H9 (cell line): Measurements from ENCODE around the gene NAMPT. TPM values are rescaled to one million over a fixed set of nuclear protein-coding genes. Genes with fewer than 3 reads are reported as not detected.

Experiments
- DNase-seq: peaks from one replicate; pipeline ENCODE4 v3.0.0-alpha.2; 2017
- H2AFZ ChIP-seq: one replicate; pipeline ENCODE4 v1.6.1; 2013; ENCODE audit warnings: mild to moderate bottlenecking, low read length, control low read depth, moderate library complexity
- H2AK5ac ChIP-seq: 2 replicates; pipeline ENCODE4 v1.6.1; 2013; ENCODE audit warnings: low read length, control low read depth, mixed read lengths; ENCODE audit not compliant: insufficient read length
- H2BK120ac ChIP-seq: one replicate; pipeline ENCODE4 v1.6.1; 2013; ENCODE audit warnings: low read depth, mild to moderate bottlenecking, low read length, control low read depth, inconsistent platforms; ENCODE audit not compliant: poor library complexity, severe bottlenecking
- H2BK12ac ChIP-seq: 2 replicates; pipeline ENCODE4 v1.6.1; 2013; ENCODE audit warnings: low read length, control low read depth, mixed read lengths, low read depth; ENCODE audit not compliant: insufficient read length
- H2BK15ac ChIP-seq: 2 replicates; pipeline ENCODE4 v1.6.1; 2013; ENCODE audit warnings: low read depth, low read length, control low read depth
- H2BK20ac ChIP-seq: one replicate; pipeline ENCODE4 v1.6.1; 2013; ENCODE audit warnings: low read depth, mild to moderate bottlenecking, low read length, control low read depth, inconsistent platforms; ENCODE audit not compliant: poor library complexity, severe bottlenecking
- H2BK5ac ChIP-seq: 2 replicates; pipeline ENCODE4 v1.6.1; 2013; ENCODE audit warnings: low read length, control low read depth, mixed read lengths; ENCODE audit not compliant: insufficient read length
- H3K14ac ChIP-seq: 2 replicates; pipeline ENCODE4 v1.6.1; 2013; ENCODE audit warnings: low read length, control low read depth; ENCODE audit not compliant: insufficient read depth
- H3K18ac ChIP-seq: 2 replicates; pipeline ENCODE4 v1.6.1; 2013; ENCODE audit warnings: low read depth, mild to moderate bottlenecking, mixed read lengths, low read length, control low read depth; ENCODE audit not compliant: insufficient read length
- H3K23ac ChIP-seq: 2 replicates; pipeline ENCODE4 v1.6.1; 2013; ENCODE audit warnings: low read length, control low read depth, mixed read lengths, low read depth; ENCODE audit not compliant: insufficient read length
- H3K23me2 ChIP-seq: 2 replicates; pipeline ENCODE4 v1.6.1; 2013; ENCODE audit warnings: low read depth, mild to moderate bottlenecking, mixed read lengths, low read length, control low read depth; ENCODE audit not compliant: insufficient read length, poor library complexity, severe bottlenecking
- H3K27ac ChIP-seq: 2 replicates; pipeline ENCODE4 v1.5.1; 2013; ENCODE audit warnings: low read length, control low read depth, mixed read lengths, low read depth; ENCODE audit not compliant: insufficient read length
- H3K27me3 ChIP-seq: 2 replicates; pipeline ENCODE4 v1.6.1; 2013; ENCODE audit warnings: low read length, control low read depth, inconsistent platforms; ENCODE audit not compliant: insufficient read depth
- H3K4ac ChIP-seq: 2 replicates; pipeline ENCODE4 v1.6.1; 2013; ENCODE audit warnings: low read depth, mild to moderate bottlenecking, control low read depth, inconsistent platforms, low read length, moderate library complexity
- H3K4me1 ChIP-seq: 2 replicates; pipeline ENCODE4 v1.6.1; 2013; ENCODE audit warnings: low read length, control low read depth, inconsistent platforms; ENCODE audit not compliant: insufficient read depth
- H3K4me2 ChIP-seq: 2 replicates; pipeline ENCODE4 v1.6.1; 2013; ENCODE audit warnings: low read length, control low read depth, mixed read lengths; ENCODE audit not compliant: insufficient read length, insufficient read depth
- H3K56ac ChIP-seq: 2 replicates; pipeline ENCODE4 v1.6.1; 2013; ENCODE audit warnings: low read depth, mild to moderate bottlenecking, mixed read lengths, low read length, control low read depth; ENCODE audit not compliant: insufficient read length
- H3K79me1 ChIP-seq: 2 replicates; pipeline ENCODE4 v1.6.1; 2013; ENCODE audit warnings: low read depth, mild to moderate bottlenecking, moderate library complexity, low read length, control low read depth, inconsistent platforms; ENCODE audit not compliant: insufficient read depth, poor library complexity, severe bottlenecking
- H3K79me2 ChIP-seq: 2 replicates; pipeline ENCODE4 v1.6.1; 2013; ENCODE audit warnings: low read length, control low read depth, inconsistent platforms; ENCODE audit not compliant: insufficient read depth
- H3K9ac ChIP-seq: 2 replicates; pipeline ENCODE4 v1.6.1; 2013; ENCODE audit warnings: low read length, control low read depth, mixed read lengths; ENCODE audit not compliant: insufficient read length; ENCODE audit errors: extremely low read depth
- H3K9me3 ChIP-seq: one replicate; pipeline ENCODE4 v1.6.1; 2013; ENCODE audit warnings: low read depth, low read length, inconsistent platforms; ENCODE audit not compliant: control insufficient read depth
- H3T11ph ChIP-seq: one replicate; pipeline ENCODE4 v1.6.1; 2013; ENCODE audit warnings: mild to moderate bottlenecking, low read length, control low read depth, inconsistent platforms
- H4K20me1 ChIP-seq: one replicate; pipeline ENCODE4 v1.6.1; 2013; ENCODE audit not compliant: control insufficient read depth, insufficient read length, insufficient read depth
- H4K5ac ChIP-seq: 2 replicates; pipeline ENCODE4 v1.6.1; 2013; ENCODE audit warnings: low read depth, mild to moderate bottlenecking, mixed read lengths, low read length, control low read depth; ENCODE audit not compliant: insufficient read length
- H4K8ac ChIP-seq: replicated peaks from 2 replicates; pipeline ENCODE4 v1.6.1; 2013; ENCODE audit warnings: low read length, control low read depth, mixed read lengths, low read depth; ENCODE audit not compliant: insufficient read length
- H4K91ac ChIP-seq: 2 replicates; pipeline ENCODE4 v1.6.1; 2013; ENCODE audit warnings: low read depth, mild to moderate bottlenecking, moderate library complexity, mixed read lengths, low read length, control low read depth; ENCODE audit not compliant: insufficient read length
- H3K27ac Mint-ChIP-seq, 3 experiments: 2 replicates in 2 of 3; 3 replicates in 1 of 3; pipeline ENCODE4 v1.8.0; 2020 to 2021; ENCODE audit warnings: mixed read lengths in 3 of 3, mild to moderate bottlenecking in 1 of 3, moderate library complexity in 1 of 3
- H3K27me3 Mint-ChIP-seq: 2 replicates; pipeline ENCODE4 v1.8.0; 2021; ENCODE audit warnings: low read depth, mild to moderate bottlenecking, moderate library complexity, mixed read lengths
- H3K36me3 Mint-ChIP-seq, 3 experiments: 2 replicates in 2 of 3; 3 replicates in 1 of 3; pipeline ENCODE4 v1.8.0; 2020 to 2021; ENCODE audit warnings: low read depth in 3 of 3, mixed read lengths in 3 of 3; ENCODE audit not compliant: insufficient read depth in 1 of 3
- H3K4me1 Mint-ChIP-seq, 2 experiments: 2 replicates each; pipeline ENCODE4 v1.8.0; 2020; ENCODE audit warnings: mixed read lengths in 2 of 2
- H3K4me3 Mint-ChIP-seq, 2 experiments: 2 replicates in 1 of 2; 3 replicates in 1 of 2; pipeline ENCODE4 v1.8.0; 2020 to 2021; ENCODE audit warnings: mild to moderate bottlenecking in 2 of 2, mixed read lengths in 2 of 2, moderate library complexity in 1 of 2
- H3K9me3 Mint-ChIP-seq, 2 experiments: 2 replicates in 1 of 2; 3 replicates in 1 of 2; pipeline ENCODE4 v1.8.0; 2020; ENCODE audit warnings: mild to moderate bottlenecking in 2 of 2, mixed read lengths in 2 of 2, moderate library complexity in 1 of 2
- total RNA-seq: library from RNA; stranded (reverse); gene quantifications from 2 replicates; pipeline ENCODE4 v1.2.1, GENCODE V29; 2021
- TF ChIP-seq, protein P1 (sequence below): fragments of 200-600 bp; sonication (generic); conservative IDR thresholded peaks from 3 replicates; pipeline ENCODE4 v1.8.0; 2021; ENCODE audit warnings: antibody characterized with exemption, mild to moderate bottlenecking

The NAMPT gene
- total RNA-seq, 1 experiment from 2014 or later = 83.5 TPM

DNA sequence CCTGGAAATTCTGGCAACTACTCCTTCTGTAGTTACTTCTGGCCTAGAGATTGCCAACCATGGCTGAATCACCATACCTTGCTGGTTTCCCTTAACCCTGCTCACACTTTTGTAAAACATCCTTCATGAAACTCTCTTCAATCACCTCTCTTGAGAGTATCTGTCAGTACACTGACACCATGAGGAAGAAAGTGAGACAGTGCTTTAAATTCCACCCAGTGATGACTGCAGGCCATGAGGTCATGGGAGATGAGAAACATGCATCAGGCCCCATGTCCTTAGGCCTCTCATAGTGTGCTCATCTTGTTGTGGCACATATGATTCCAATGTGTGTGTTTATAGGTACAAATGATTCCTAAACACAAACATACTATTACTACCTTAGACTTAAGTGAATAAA is 24.6 kb upstream of the NAMPT start:
- no peaks in the 10 kb centered on the region for H3K23me2 ChIP-seq
- Mint-ChIP-seq H3K36me3 (no peaks in the 10 kb centered on the region; a peak in 1 of 7 replicates), H3K4me1 (peaks cover 5 to 9% of the 10 kb centered on the region in 2 experiments), H3K27ac (no peak overlapping the region), H3K27me3 (0 out of 2 replicates have a peak, but pooled peaks cover 2% of the 10 kb centered on the region), H3K4me3 (no peak overlapping the region), H3K9me3 (peaks cover 1 to 5% of the 10 kb centered on the region in 2 experiments; a peak in 2 of 5 replicates)
- H3K18ac ChIP-seq = no peak overlapping the region
- no peak overlapping the region for H2AFZ ChIP-seq
- no peaks in the 10 kb centered on the region for H3K9me3 ChIP-seq
- H4K5ac ChIP-seq = no peak overlapping the region
- no peak overlapping the region for H3K14ac ChIP-seq
- no peak overlapping the region for H4K8ac ChIP-seq
- H2BK5ac ChIP-seq = no peak overlapping the region
- no peak overlapping the region for H3K9ac ChIP-seq
- peaks cover 8% of the 10 kb centered on the region; the same call in 1 of the 2 replicates for H3K4me1 ChIP-seq
- H3K56ac ChIP-seq = no peak overlapping the region
- no peak overlapping the region for H3T11ph ChIP-seq
- H2BK15ac ChIP-seq = no peak overlapping the region
- H3K4ac ChIP-seq = no peak overlapping the region
- H3K27ac ChIP-seq = no peak overlapping the region
- H2BK20ac ChIP-seq = no peak overlapping the region
- no peak overlapping the region for H2BK120ac ChIP-seq
- no peak overlapping the region for H4K91ac ChIP-seq
- no peak overlapping the region for H3K23ac ChIP-seq
- no peak overlapping the region for H3K4me2 ChIP-seq
- H3K27me3 ChIP-seq = no peaks in the 10 kb centered on the region
- no peaks in the 10 kb centered on the region for H3K79me2 ChIP-seq
- H2BK12ac ChIP-seq = no peak overlapping the region
- no peaks in the 10 kb centered on the region for H4K20me1 ChIP-seq
- TF ChIP-seq, protein P1, sequence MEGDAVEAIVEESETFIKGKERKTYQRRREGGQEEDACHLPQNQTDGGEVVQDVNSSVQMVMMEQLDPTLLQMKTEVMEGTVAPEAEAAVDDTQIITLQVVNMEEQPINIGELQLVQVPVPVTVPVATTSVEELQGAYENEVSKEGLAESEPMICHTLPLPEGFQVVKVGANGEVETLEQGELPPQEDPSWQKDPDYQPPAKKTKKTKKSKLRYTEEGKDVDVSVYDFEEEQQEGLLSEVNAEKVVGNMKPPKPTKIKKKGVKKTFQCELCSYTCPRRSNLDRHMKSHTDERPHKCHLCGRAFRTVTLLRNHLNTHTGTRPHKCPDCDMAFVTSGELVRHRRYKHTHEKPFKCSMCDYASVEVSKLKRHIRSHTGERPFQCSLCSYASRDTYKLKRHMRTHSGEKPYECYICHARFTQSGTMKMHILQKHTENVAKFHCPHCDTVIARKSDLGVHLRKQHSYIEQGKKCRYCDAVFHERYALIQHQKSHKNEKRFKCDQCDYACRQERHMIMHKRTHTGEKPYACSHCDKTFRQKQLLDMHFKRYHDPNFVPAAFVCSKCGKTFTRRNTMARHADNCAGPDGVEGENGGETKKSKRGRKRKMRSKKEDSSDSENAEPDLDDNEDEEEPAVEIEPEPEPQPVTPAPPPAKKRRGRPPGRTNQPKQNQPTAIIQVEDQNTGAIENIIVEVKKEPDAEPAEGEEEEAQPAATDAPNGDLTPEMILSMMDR = no peak
- no peak overlapping the region for H2AK5ac ChIP-seq
- no peak for DNase-seq
- H3K79me1 ChIP-seq = no peaks in the 10 kb centered on the region
